C1 segment of cervical spinal cord (tissue), 14 donors: ENCODE data around the gene MAFB.
"Not testable (repeated sequence)": the region's sequence is repeated elsewhere in the genome, so short reads cannot be mapped to it uniquely, and the experiment has no call there.

Source experiments
- DNase-seq, 14 donors: peaks; one replicate each; lab custom pipeline; 2025; lab: John Stamatoyannopoulos, UW

Gene MAFB

GRCh38 chr20:40689100-40689942 is at the start of gene MAFB:
MAFB (minus strand) TSS chr20:40689236; CDS start chr20:40688850, 386 bp downstream.
- peak in 13 of 14 donors; percentile 49 to 97 (median 92) for DNase-seq

- DNase-seq: not testable (repeated sequence)
Measured at GRCh38 chr20:40736468-40736867, 47.4 kb upstream of the MAFB start.

- DNase-seq: no peak
Measured at GRCh38 chr20:40728996-40729395, 40.0 kb upstream of the MAFB start.

DNA sequence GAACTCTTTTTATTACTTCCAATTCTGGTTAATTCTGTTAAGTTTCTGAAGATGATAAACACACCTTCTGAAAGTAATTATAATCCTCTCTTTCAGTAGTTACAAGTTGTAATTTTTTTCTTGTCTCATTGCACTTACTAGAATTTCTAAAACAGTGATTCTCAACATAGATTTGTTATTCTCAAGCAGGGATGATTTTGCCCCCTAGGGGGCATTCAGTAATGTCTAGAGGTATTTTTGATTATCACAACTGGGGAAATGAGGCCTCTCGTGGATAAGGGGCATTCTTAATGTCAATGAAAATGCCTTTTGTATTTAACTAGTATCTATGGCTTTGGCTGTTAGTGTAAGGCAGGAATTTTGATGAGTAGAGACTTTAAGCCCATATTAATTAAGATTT is 39.4 kb upstream of the MAFB start:
- no peak for DNase-seq

GRCh38 chr20:40727960-40728359 is 38.9 kb upstream of the MAFB start:
- no peak for DNase-seq

DNA sequence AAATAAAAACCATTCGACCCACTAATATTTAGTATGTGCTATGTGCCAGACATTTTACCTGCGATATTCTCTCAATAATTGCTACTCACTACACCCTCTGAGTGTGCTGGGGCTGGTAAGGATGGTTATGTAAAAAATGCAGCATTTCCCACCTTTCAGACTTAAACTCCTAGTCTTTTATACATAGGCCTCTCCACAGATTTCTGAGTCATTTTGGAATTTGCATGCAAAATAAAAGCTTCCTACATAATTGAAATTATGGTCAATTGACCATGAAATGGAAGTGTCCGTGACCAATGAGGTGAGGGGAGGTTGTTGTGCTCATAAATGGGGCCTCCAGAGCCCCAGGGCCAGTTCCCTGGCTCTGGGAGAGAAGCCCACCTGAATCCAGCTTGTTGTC is 37.7 kb upstream of the MAFB start:
- no peak for DNase-seq

DNA sequence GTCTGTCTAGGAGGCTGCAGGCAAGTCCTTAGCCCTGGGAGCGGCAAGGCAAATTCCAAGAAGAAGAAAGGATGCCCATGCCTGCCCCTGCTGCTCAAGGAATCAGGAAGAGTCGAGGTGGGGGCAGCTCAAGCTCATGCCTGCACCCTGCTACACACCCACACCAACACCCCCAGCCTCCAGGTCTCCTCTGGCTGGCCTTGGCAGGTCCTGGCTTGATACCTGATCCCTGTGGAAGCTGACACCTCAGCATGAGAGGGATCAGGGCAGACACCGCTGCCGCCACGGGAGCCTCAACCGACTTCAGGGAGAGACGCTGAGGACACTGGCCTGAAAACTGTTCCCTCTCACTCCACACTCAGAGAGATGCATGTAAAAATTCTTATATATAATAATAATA is 35.5 kb upstream of the MAFB start:
- DNase-seq: no peak

- no peak for DNase-seq
Measured at GRCh38 chr20:40720826-40721225, 31.8 kb upstream of the MAFB start.

DNA sequence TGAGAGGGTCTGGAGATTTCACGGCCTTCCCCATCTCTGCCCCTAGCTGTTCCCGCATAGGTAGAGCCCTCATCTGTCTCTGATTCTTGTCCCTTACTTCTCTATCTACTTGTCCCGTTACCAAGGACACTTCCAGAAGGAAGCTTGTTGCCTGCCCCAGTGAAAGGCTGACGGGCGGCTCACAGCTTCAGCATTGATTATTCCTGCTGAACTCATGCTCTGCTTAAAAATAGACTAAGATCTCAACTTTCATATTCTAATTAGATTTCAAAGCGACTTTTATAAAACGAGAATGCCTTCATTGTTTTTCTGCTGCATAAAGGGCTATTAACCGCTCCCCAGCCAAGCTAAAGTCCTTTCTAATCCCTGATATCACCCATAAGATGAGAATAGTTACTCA is 31.1 kb upstream of the MAFB start:
- no peak for DNase-seq

DNA sequence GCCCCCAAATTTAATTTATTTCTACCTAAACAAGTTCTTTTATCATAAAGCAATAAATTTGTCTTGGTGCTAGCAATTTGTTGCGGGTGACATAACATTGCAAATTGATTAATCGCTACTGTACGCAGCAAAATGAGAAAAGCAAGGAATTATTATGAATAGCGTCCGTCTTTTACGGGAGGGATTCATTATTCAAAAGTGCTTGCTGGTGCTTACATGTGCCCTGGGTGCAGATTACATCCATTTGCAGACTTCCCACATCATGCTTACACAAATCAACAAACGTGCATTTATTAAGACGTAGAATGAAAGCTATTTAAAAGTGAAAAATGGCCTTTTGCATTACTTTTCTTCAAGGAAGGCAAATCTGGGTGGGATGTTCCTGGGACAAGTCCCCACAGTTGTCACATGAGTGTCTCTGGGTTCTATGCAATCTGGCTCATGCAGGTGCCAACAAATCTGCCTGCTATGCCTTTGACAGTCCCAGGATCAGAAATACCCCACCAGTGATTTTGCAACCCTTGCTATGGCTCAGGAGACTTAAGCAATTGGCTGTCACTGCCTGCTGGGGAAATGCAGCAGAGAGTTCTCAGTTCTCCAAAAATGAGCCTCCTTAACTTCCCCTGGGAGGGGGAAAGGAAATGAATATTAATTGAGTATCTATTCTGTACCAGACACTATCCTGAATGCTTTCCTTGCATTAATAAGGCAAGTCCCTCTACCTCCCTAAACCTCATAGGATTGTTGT is 30.1 kb upstream of the MAFB start:
- no peak for DNase-seq

DNA sequence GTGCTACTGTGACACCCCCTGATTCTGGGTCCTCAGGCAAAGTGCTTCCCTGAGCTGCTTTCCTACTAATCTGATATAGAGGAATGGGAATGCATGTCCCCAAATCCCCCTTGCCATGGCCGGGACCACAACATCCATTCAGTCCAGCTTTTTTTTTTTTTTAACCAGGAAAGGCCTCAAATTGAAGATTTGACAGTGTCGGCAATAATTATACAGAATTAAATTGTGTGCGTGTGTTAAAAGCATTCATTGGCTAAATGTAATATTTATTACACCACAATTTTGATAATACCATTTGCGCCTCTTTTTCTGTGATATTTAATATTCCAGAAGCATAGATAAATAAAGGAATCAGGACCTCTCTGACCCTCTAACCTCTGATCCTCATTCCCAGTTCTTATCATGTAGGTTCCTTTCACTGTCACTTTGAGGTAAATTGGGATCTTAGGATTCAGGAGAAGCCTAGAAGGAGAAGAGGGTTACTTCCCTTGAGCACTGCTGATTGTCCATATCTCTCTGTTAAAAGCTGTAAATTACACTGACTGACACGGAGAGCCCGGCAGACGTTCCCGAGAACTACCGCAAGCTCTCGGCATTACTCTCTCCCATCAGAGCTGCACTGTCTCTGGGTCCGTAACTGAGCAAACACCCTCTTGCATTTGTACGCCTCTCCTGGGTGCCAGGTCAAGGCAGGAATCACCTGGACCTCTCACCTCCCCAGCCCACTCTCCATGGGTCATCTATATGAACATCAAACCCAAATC is 29.4 kb upstream of the MAFB start:
- DNase-seq: no peak

DNA sequence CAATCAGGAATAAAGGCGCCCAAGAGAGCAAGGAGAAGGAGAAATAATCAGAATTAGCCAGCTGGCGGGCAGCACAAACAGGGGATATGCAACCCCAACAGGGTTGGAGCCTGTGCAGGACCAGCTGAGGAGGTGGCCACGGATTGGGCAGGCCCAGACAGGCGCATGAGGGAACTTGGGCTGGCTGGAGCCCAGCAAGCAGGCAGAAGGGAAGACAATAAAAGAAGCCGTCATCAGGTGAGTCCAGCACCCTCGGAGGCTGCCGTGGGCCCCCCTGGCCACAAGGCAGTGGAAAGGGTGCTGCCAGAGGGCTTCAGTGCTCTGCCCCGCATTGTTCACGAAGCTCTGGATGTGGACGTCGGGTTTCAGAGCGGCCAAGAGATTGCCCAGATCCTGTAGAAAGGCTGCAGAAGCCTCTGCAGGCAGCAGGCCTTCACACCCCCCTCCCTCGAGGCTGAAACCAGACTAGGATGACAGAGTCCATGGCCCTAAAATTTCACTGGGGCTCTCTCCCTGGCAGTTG is 28.4 kb upstream of the MAFB start:
- DNase-seq: no peak

- DNase-seq: no peak
Measured at GRCh38 chr20:40715491-40715890, 26.5 kb upstream of the MAFB start.

- DNase-seq: no peak
Measured at GRCh38 chr20:40714916-40715315, 25.9 kb upstream of the MAFB start.

DNA sequence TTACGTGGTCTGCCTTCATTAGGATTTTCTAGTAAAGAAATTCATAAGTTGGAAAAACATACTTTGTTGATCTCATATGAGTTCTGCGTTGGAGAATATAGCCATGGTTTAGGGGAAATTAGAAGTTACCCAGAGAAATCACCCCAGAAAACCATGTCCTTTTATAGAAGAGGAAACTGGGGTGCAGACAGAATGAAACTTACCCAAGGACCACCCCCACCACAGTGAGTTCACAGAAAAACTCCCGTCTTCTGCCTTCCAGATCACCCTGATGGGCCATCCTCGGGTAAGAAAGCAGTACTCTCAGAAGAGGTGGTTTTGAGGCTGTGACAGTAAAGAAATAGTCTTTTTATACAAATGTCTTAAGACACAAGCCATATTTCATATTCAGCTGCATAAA is 25.1 kb upstream of the MAFB start:
- no peak for DNase-seq

DNA sequence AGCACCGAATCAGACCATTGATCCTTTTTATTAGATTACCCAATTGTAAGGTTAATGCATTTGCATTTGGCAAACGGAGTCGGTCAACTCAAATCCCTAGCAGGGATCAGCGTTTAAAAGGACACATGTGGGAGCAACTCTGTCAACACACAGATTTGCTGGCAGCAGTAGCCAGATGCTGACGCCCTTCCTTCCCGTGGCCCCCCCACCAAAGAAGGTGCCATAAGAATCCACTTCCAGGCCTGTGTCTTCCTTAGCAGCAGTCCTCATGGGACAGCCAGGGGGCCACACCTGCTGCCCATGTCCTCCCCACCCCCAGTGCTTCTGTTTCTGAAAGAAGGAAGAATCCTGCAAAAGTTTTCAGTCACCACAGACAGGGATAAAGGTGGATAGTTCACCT is 24.5 kb upstream of the MAFB start:
- DNase-seq: no peak

- DNase-seq: no peak
Measured at GRCh38 chr20:40711079-40711478, 22.0 kb upstream of the MAFB start.

- DNase-seq: peak in 2 of 14 donors; percentile 11 to 22
Measured at GRCh38 chr20:40710603-40711002, 21.6 kb upstream of the MAFB start.

- DNase-seq: no peak
Measured at GRCh38 chr20:40706977-40707582, 18.0 kb upstream of the MAFB start.

- DNase-seq: no peak
Measured at GRCh38 chr20:40705413-40705812, 16.4 kb upstream of the MAFB start.

DNA sequence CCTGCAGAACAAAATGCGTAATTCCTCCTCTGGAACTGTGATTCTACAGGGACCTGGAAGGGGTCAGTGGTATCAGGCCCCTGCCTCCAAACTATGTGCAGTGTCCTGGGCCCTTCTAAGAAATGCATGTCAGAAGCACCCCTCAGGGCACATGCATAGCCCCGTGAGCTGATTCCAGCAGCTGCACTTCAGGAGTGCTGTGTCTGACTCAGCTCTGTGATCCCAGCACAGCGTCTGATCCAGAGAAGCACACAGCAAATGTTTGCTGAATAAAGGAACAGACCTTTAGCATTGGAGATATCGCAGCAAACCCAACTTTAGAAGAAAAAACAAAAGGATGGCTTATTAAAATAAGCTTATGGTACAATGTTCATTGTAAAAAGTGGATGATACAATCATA is 15.8 kb upstream of the MAFB start:
- DNase-seq: no peak
